Fibroblast of the conjunctiva (primary cell): ENCODE results near the gene SLC2A5.
"Not testable (repeated sequence)": the region's sequence is repeated elsewhere in the genome, so short reads cannot be mapped to it uniquely, and the experiment has no call there.

Experiments
- DNase-seq: peaks from one replicate; pipeline ENCODE4 v3.0.0-alpha.2; 2010; ENCODE audit warnings: low read depth

Gene SLC2A5

DNA sequence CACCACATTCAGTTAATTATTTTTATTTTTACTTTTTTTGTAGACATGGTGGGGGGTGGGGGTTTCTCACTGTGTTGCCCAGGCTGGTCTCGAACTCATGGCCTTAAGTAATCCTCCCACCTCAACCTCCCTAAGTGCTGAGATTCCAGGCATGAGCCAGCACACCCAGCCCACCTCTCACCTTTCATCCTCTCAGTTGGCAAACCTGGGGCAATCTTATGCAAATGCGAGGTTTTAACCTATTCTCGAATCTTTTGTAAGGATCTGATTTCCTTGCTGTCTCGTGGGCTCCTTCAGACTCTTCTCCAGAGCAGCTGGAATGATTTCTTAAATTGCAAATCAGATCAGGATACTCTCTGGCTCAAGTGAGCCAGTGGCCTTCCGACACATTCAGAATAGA, 36.1 kb downstream of the SLC2A5 start:
- no peak for DNase-seq

DNA sequence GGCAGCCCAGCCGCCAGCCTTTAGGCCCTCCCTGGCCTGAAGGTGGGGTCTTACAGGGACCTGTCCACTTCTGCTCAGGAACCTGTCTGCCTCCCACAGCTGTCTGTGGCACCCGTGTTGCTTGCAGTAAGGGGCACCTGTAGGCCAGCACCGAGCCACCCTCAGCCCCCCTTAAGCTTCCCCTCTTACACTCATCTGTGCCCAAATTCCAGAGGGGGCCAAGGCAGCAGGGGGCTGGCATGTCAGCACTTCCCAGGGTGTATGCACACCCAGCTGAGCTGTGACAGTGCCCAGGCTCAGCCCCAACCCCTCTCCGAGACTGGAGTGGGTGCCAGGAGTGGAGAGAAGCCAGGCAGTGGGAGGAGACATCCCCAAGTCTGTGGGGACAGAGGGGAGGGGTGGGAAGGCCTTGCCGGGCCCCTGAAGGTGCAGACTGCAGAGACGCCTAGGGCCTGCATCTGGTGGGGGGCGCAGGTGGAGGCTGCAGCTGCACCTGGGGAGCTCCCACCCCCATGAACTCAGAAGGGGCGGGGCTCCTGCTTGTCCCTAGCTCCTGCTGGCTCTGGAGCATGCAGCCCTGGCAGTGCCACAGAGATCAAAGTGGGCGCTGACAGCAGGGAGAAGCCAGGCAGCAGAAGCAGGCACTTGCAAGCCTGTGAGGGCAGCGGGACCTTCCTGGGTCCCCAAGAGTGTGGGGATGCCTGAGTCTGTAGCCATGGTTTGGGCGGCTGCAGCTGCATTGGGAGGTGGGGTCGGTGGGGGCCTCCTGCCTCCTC, 37.8 kb downstream of the SLC2A5 start:
- no peak for DNase-seq

DNA sequence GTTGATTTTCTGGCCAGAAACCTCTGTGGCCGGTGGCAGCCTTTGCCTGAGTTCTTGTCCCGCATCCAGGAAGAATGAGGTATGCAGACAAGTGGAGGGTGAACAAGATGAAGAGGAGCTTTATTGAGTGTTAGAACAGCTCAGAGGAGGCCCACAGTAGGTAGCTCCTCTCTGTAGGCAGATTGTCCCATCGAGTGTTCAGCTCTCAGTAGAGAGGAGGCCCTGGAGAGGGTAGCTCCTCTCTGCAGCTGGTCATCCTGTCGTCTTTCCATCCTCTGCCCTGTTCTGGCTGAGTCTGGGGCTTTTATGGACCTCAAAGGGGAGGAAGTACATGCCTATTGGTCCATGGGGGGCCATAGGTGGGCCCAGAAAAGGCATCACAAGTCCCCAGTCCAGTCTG, 38.4 kb downstream of the SLC2A5 start:
- DNase-seq: not testable (repeated sequence)

DNA sequence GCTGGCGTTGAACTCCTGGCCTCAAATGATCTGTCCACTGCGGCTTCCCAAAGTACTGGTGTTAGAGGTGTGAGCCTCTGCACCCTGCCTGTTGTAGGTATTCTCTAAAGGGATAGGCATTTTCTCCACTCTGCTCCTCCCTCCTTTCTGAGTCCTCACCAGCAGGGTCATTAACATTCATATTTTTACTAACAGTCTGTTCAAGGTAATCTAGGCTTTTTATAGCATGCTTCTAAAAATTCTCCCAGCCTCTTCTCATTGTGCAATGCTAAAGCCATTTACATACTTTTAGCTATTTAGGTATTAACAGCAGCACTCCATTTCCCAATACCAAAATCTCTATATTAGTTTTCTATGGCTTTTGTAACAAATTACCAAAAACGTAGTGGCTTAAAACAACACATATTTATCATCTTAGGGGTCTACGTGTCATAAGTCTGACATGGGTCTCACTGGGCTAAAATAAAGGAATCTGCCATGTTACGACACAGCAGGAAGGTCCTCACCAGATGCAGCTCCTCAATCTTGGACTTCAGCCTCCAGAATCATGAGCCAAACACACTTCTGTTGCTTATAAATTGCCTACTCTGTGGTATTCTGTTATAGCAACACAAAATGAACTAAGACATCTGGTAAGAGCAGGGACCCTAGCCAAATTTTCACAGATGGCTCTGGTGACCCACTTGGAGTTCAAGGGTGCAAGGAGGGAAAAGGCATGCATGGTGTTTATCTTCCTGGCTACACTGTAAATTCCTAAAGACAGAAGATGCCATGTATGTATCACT, 40.3 kb downstream of the SLC2A5 start:
- peak; percentile 12 for DNase-seq

DNA sequence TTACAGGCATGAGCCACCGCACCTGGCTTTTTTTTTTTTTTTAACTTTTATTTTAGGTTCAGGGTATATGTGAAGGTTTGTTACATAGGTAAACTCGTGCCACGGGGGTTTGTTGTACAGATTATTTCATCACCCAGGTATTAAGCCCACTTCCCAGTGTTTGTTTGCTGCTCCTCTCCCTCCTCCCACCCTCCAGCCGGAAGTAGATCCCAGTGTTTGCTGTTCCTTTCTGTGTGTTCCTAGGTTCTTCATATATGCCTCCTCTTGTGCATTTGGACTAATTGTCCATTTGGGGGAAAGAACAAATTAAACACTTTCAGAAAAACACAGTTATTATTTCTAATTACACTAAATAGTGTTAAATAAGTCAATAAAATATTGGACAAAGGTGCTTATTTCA, 42.1 kb downstream of the SLC2A5 start:
- no peak for DNase-seq

DNA sequence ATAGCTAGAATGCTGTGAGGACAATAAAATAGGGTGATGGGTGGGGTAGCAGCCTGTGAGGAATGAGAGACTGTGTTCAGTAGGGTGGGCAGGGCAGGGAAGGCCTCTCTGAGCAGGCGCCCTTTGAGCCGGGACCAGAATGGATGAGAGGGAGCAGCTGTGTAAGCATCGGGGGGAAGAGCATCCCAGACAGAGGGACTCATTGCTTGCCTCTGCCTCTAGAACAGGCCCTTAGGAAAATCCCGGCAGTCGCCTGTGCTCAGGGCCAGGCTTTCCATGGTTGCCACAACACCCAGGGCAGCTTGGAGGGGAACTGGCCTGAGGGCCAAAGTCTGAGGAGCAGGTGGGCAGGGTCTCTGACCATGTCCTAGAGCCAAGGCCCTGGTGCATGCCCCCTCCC, 44.0 kb downstream of the SLC2A5 start:
- DNase-seq: no peak

DNA sequence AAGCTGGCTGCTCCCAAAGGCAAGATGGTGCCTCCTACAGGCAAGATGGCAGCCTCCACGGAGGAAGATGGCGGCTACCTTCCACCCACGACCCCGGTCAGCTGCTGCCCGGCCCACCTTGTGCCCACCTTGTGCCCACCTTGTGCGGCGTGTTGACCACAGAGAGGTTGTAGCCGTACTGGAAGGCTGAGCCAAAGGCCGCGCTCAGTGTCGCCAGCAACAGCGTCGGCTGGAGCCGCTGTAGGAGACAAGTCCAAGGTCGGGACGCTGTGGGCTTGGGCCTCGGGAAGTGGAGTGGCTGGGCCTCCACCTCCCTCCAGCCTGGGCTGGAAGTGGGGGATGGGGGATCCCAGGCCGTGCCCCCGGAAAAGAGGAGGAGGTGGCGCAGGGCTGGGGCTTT, 44.6 kb downstream of the SLC2A5 start:
- no peak for DNase-seq

DNA sequence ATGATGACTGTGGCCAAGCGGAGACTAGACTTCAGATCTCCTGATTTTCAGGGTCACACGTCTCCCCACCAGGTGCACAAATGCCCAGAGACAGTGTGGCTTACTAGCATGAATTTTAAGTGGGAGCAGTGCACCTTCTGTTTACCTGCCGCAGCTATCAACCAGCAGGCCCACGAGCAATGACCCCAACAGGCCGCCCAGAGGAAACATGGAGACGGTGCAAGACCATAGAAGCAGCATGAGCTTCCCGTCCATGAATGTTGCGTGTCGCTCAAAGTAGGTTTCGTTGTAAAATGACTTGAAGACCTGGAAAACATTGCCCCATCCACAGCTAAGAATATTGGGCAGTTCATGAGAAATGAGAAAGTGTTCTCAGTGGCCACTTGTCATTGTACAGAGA, 46.7 kb downstream of the SLC2A5 start:
- DNase-seq: no peak

DNA sequence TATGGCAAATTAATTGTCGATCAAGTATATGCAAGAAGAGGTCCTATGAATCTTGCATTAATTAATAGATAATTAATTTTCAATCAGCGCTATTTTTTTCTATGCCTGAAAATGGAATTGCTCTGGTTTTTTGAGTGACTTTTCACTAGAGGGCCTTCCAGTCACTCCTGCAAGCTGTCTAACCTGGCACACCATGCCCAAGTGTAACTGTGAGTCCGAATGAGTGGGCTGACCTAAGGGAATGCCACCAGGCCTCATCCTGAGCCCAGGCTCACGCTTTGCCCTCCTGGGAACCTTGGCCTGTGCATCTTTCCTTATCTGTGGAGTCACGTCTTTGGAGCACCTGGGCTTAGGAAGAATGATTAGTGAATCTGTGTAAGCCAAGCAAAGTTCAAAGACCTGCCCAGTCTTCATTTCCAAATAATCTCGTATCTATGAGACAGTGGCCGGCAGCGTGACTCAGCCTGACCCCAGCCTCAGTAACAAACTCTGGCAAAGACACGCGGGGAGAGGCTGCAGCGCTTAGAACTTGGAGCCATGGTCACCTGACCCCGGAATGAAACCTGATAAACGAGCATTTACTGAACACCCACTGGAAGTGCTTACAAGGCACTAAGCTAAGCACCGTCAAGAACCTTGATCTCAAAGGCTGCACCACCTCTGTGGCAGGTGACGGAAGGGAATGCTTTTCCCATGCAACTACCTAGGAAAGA, 47.3 kb downstream of the SLC2A5 start:
- DNase-seq: not testable (repeated sequence)

DNA sequence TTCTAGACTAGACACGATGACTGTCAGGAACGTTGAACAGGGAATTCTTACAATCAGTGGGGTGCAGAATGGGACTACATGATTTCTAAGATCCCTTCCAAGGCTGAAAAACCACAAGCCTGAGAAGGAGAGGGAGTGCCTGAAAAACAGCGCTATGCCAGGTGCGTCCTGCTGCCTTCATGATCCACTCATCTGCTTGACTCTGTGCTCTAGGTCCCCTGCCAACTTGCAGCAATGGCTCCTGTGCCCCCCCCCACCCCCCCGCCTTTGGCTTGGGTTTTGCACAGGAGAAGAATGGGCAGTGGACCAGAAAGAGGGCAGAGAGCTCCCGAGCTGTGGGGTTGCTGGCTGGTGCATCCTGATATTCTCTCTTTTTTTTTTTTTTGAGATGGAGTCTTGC, 49.1 kb downstream of the SLC2A5 start:
- DNase-seq: no peak

DNA sequence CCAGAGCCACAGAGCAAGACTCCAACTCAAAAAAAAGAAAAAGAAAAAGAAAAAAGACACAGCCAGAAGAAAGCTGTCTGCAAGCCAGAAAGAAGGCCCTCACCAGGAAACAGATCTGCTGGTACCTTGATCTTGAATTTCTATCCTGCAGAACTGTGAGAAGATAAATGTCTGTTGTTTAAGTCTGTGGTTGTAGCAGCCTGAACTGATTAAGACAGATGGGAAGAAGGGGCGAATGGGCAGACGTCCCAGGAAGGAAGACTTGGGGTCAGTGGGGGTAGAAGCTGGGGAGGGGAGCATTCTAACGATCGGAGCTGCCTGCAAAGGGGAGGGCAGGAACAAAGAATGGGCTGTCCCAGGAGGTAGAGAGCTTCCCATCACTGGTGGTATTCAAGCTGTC, 49.5 kb downstream of the SLC2A5 start:
- no peak for DNase-seq

DNA sequence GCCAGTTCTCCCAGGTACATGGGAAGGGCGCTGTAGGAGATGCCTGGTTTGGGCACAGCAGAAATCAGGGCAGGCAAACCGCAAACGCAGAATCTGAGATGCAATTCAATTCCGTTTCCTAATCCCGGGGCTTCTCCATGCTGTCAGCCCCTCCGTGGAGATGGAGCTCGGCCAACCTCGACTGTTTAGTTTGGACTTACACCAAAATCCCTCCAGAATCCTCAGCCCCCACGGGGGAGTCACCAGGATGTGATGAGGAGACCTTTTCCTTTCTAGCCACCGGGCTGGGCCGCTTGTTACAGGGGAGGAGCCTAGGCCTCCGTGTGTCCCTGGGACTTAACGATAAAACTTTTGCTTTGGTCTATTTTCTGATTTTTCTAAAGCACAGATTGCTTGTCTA, 51.1 kb downstream of the SLC2A5 start:
- DNase-seq: no peak

DNA sequence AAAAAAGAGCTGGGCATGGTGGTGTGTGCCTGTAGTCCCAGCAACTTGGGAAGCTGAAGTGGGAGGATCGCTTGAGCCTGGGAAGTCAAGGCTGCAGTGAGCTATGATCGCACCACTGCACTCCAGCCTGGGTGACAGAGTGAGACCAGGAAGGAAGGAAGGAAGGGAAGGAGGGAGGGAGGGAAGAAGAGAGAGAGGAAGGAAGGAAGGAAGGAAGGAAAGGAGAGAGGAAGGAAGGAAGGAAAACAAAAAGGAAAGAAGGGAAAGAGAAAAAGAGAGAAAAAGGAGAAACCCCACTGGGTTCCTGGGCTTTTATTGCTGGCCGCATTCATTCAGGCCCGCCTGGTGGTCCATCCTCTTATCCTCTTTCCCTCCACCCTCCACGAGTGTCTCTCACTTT, 53.0 kb downstream of the SLC2A5 start:
- no peak for DNase-seq

DNA sequence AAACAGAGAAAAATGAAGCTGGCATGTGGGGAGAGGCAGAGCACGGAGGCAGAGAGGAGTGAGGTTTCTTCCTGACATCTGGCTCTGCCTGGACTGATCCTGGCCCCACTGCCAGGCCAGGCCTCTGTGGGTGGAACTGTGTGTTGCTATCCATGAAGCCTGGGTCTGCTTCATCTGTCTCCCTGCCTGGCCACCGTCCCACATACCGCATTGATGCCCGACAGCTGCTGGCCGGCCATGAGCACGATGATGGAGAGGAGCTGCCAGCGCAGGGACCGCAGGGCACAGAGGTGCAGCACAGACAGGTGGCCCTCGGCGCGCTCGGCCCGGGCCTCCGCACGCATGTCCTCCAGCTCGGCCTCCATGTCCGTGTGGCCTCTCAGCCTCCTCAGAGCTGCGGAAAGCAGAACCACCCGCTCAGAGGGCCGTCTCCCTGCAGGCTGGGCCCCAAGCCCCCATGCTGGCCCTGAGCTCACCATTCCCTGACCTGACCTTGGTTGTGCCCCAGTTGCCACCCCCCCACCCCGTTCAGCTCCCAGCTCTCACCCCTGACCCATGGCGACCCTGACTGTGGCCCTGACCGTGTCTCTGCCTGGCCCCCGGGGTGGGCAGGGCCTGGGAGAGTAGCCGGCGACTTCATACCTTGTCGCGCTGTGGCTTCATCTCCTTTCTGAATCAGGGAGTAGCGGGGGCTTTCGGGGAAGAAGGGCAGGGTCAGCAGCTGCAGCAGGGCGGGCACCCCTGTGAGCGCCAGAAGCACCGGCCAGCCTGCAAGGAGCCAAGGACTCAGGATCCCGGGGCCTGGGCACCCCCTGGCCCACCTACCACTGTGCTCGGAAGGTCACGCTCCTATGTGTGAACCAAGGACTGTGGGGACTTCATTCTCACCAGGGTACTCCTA, 54.7 kb downstream of the SLC2A5 start:
- no peak for DNase-seq

DNA sequence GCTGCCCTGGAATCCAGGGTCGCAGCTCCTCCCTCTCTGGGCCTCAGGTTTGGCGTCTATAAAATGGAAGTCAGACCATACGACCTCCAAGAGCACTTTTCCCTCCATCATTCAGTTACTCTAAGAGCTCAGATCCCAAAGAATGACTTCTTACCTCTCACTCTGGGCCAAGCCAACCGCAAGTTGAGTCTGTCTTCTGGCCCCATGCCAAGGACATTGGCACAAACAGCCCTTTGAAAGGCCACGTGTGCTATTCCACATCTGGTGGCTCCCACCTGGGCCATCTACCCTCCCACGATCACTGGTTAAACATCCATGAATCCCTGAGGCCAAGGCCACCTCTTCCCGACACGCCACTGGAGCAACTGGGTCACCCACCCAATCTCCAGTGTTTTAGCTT, 55.6 kb downstream of the SLC2A5 start:
- no peak for DNase-seq

DNA sequence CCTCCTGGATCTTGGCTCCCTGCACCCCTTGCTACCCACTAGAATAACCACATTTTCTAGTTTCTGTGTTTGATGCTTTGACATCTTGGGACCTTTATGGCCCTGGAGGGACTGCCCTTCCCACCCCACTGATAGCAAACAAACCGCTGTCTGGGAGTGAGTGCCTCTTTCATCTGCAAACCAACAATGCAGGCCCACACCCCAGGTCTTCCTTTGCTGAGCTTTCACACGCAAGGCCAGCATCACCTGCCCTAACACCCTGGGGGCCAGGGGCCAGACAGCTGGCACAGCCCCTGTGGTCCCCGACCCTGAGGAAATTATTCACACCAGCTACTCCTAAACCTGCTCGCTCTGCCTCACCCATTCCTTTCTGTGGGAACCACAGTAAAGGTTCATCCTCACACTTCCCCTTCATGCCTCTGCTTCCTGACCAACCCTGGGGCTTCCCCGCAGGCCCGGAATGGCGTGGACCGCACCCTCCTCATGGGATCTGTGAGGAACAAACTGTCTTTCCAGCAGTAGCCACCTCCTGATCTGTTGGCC, 58.6 kb downstream of the SLC2A5 start:
- no peak for DNase-seq

DNA sequence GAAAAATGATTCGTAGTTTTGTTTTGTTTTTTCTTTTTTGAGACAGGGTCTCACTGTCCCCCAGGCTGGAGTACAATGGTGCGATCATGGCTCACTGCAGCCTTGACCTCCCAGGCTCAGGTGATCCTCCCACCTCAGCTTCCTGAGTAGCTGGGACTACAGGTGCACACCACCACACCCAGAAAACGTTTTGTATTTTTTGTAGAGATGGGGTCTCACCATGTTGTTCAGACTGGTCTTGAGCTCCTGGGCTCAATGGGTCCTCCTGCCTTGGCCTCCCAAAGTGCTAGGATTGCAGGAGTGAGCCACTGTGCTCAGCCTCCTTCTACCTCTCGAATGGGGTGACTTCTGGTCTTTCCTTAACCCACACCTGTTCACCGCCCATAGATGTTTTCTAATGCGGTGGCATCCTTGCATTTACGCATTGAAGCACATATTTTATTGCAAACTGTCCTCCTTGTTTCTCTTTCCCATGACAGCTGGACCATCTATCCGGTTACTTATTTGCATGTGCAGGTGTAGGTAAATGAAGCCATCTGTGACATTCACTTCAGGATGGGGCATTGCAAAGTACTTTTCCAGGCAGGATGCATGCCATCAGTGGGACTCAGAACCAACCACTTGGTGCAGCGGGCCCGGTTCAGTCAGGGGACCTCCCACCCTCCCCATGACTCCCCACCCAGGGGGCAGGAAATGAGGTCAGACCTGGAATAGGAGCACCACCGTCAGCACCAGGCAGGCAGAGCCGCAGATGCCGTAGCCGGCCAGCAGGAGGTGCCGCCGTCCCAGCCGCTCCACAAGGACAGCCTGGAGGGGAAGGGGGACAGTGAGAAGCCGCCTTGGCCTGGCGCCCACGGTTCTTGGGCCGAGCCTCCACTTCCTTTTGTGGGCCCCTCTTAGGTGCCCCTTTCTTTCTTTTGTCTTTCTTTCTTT, 59.7 kb downstream of the SLC2A5 start:
- DNase-seq: no peak

DNA sequence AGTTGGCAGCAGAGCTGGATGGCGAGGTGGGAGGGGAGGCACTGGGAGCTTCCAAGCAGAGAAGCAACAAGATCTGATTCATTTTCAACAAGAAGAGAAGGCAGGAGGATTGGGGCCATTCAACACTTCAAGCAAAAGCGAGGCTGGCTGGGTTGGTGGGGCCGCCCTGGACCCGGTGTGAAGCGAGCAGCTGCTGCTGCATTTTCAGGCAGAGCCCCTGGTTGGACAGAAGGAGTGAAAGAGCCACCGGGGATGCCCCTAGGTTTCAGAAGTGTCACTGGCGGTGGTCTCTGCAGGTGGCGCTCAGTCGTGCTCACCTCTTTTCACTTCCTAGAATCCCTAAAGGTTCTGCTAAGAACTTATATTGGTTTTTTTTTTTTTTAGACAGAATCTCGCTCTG, 61.2 kb downstream of the SLC2A5 start:
- no peak for DNase-seq

DNA sequence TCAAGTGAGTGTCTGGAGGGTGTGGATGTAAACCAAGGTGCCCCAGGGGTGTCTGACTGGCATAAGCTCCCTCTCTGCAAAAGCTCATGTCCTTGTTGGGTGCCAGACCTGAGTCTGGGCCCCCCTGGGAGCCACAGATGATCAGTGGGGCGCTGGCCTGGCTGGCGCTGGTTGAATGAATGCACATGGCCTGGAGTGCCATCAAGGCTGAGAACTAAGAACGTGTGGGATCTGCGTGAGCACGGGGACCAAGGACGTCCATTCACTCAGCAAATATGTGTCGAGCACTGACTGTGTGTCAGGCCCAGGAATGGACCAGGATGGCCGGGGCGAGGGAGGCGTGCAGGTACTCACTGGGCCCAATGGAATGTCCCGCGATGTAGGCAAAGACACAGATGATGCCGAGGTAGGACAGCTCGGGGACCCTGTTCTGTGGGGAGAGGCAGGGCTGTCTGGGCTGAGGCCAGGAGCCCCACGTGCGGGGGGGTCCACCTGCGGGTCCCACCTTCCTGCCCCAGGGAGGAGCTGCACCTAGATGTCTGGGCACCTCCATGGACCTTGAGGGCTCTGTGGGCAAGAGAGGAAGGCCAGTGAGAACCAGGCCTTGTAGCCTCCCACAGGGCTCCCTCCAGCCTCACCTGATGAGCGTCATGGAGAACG, 62.3 kb downstream of the SLC2A5 start:
- DNase-seq: no peak

DNA sequence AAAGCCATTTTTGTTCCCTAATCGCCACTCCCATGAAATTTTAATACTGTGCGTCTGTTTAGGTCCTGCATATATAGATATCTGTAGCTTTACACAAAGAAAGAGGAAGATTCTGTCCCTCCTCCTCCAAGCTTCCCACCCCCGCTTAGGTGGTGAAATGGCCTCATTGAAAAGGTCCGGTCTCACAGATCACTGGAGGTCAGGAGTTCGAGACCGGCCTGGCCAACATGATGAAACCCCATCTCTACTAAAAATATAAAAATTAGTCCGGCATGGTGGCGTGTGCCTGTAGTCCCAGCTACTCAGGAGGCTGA, 64.1 kb downstream of the SLC2A5 start:
- no peak for DNase-seq
